HepG2 (cell line): ENCODE measurements around the gene SH2D2A. TPM values are rescaled to one million over a fixed set of nuclear protein-coding genes. Genes with fewer than 3 reads are reported as not detected.

ENCODE experiments used
- HMG20B ChIP-seq: conservative IDR thresholded peaks from 2 replicates; pipeline ENCODE4 v1.6.1; 2016; ENCODE audit warnings: missing genetic modification reagents, missing compliant biosample characterization
- ZNF260 ChIP-seq: sonication (generic); formaldehyde crosslinking; IDR thresholded peaks from 2 replicates; pipeline ENCODE4 v1.4.0; 2020; ENCODE audit warnings: missing genetic modification reagents, low read depth, mild to moderate bottlenecking, borderline replicate concordance
- ZNF296 ChIP-seq: sonication (generic); formaldehyde crosslinking; conservative IDR thresholded peaks from 2 replicates; pipeline ENCODE4 v1.5.0; 2020; ENCODE audit warnings: mild to moderate bottlenecking, missing genetic modification reagents
- ZNF678 ChIP-seq: sonication (generic); formaldehyde crosslinking; IDR thresholded peaks from 2 replicates; pipeline ENCODE4 v1.4.0; 2020; ENCODE audit warnings: mild to moderate bottlenecking, missing genetic modification reagents
- polyA plus RNA-seq, 8 experiments: library from polyadenylated mRNA; depleted of rRNA in 3 of 8; stranded (reverse) in 7 of 8; unstranded in 1 of 8; fragments of >200 nt; fragmentation: Illumina TruSeq in 4 of 8; extraction: Trizol in 4 of 8; gene quantifications; 2 replicates each; pipeline versions ENCODE4 v1.2.1 to v1.2.3, GENCODE V29; 2011 to 2016; ENCODE audit warnings: low read depth in 4 of 8, missing spikeins in 1 of 8, mixed read lengths in 1 of 8; ENCODE audit not compliant: insufficient read depth in 1 of 8
- total RNA-seq, 5 experiments: library from RNA; depleted of rRNA; stranded (reverse); fragments of >200 nt; fragmentation: Illumina TruSeq; extraction: Trizol; gene quantifications; 2 replicates each; pipeline ENCODE4 v1.2.3, GENCODE V29; 2016; ENCODE audit warnings: low read depth in 1 of 5
- TF ChIP-seq, protein P1 (sequence below): sonication (generic); formaldehyde crosslinking; IDR thresholded peaks from 2 replicates; pipeline ENCODE4 v1.5.1; 2020; ENCODE audit warnings: missing genetic modification reagents, mild to moderate bottlenecking, borderline replicate concordance
- TF ChIP-seq, protein P2 (sequence below): sonication (generic); formaldehyde crosslinking; IDR thresholded peaks from 2 replicates; pipeline ENCODE4 v1.4.0; 2020; ENCODE audit warnings: missing genetic modification reagents, borderline replicate concordance

Gene SH2D2A
- total and polyA plus RNA-seq, 2 of the 13 experiments (the other 11 are each of a cell fraction or from before 2014, with no cell fraction given), result 0.57 to 0.73 TPM

- no peak for TF ChIP-seq ZNF678 (CRISPR knock-in tag)
- TF ChIP-seq, protein P1, sequence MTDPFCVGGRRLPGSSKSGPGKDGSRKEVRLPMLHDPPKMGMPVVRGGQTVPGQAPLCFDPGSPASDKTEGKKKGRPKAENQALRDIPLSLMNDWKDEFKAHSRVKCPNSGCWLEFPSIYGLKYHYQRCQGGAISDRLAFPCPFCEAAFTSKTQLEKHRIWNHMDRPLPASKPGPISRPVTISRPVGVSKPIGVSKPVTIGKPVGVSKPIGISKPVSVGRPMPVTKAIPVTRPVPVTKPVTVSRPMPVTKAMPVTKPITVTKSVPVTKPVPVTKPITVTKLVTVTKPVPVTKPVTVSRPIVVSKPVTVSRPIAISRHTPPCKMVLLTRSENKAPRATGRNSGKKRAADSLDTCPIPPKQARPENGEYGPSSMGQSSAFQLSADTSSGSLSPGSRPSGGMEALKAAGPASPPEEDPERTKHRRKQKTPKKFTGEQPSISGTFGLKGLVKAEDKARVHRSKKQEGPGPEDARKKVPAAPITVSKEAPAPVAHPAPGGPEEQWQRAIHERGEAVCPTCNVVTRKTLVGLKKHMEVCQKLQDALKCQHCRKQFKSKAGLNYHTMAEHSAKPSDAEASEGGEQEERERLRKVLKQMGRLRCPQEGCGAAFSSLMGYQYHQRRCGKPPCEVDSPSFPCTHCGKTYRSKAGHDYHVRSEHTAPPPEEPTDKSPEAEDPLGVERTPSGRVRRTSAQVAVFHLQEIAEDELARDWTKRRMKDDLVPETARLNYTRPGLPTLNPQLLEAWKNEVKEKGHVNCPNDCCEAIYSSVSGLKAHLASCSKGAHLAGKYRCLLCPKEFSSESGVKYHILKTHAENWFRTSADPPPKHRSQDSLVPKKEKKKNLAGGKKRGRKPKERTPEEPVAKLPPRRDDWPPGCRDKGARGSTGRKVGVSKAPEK, result no peak
- TF ChIP-seq ZNF296, result no peak
- TF ChIP-seq, protein P2, sequence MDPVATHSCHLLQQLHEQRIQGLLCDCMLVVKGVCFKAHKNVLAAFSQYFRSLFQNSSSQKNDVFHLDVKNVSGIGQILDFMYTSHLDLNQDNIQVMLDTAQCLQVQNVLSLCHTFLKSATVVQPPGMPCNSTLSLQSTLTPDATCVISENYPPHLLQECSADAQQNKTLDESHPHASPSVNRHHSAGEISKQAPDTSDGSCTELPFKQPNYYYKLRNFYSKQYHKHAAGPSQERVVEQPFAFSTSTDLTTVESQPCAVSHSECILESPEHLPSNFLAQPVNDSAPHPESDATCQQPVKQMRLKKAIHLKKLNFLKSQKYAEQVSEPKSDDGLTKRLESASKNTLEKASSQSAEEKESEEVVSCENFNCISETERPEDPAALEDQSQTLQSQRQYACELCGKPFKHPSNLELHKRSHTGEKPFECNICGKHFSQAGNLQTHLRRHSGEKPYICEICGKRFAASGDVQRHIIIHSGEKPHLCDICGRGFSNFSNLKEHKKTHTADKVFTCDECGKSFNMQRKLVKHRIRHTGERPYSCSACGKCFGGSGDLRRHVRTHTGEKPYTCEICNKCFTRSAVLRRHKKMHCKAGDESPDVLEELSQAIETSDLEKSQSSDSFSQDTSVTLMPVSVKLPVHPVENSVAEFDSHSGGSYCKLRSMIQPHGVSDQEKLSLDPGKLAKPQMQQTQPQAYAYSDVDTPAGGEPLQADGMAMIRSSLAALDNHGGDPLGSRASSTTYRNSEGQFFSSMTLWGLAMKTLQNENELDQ (CRISPR knock-in tag), result no peak
- TF ChIP-seq HMG20B (CRISPR knock-in tag), result no peak
- no peak for TF ChIP-seq ZNF260
Observed at GRCh38 chr1:156862584-156862983, 45.9 kb upstream of the SH2D2A start (continued).
